Measurements from ENCODE around the gene TF.
"Not testable (repeated sequence)": the region's sequence is repeated elsewhere in the genome, so short reads cannot be mapped to it uniquely, and the experiment has no call there.

Gene TF

DNA sequence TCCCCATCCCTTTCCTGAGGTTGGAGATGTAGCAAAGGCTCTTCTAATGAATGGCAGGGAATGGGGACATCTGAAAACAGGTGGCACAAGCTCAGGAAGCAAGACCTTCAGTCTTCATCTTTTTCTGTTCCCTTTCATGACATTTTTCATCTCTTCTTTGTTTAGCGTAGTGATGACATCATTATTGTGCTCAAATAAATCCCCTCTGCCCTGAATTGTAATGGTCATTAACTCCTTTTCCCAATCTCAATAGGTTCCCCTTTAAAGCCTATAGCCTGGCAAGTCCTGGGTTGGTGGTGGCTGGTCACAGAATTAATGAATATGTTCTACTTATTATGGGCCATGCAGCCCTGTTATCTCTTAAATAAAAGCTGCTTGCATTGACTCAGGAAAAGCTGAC, 21.4 kb downstream of the TF start:
- DNase-seq, result no peak

GRCh38 chr3:133769536-133769935, 23.3 kb downstream of the TF start:
- DNase-seq, result no peak

- no peak for DNase-seq
These were observed 27.5 kb downstream of the TF start for GRCh38 chr3:133773732-133774131.

DNA sequence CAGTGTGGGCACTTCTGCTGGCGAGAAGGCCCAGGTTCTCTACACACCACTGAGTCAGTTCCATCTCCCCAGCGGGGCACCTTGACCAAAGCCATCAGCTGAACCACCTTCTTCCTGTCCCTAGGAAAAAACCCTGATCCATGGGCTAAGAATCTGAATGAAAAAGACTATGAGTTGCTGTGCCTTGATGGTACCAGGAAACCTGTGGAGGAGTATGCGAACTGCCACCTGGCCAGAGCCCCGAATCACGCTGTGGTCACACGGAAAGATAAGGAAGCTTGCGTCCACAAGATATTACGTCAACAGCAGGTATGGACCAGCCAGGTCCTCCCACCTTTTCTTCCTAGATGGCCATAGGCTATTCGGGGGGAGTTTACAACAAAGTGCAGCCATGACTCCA, 29.1 kb downstream of the TF start:
- DNase-seq, result no peak

GRCh38 chr3:133775835-133776234, 29.6 kb downstream of the TF start:
- no peak for DNase-seq

DNA sequence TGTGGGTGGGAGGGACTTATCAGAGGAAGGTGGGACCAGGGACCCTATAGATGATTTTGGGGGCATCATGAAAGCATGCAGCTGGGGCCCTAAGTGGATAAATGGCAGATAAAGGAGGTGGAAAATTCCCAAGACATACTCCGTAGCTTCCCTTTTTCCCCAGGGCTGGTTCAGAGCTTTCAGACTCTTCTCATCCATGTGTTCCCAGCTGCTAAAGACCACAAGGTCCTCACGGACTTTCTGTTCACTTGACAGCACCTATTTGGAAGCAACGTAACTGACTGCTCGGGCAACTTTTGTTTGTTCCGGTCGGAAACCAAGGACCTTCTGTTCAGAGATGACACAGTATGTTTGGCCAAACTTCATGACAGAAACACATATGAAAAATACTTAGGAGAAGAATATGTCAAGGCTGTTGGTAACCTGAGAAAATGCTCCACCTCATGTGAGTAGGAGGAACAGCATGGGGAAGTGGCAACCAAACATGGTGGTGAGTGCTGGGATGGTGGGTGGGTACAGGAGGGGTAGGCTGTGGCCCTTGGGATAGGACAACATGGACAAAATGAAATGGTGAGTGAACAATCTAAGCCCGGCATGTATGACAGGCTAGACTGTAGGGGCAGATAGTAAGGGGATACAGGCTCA, 30.7 kb downstream of the TF start:
- no peak for DNase-seq

- no peak for DNase-seq
These were observed 31.8 kb downstream of the TF start for GRCh38 chr3:133777807-133778568.

- DNase-seq, result no peak
These were observed 33.5 kb downstream of the TF start for GRCh38 chr3:133779626-133780203.

DNA sequence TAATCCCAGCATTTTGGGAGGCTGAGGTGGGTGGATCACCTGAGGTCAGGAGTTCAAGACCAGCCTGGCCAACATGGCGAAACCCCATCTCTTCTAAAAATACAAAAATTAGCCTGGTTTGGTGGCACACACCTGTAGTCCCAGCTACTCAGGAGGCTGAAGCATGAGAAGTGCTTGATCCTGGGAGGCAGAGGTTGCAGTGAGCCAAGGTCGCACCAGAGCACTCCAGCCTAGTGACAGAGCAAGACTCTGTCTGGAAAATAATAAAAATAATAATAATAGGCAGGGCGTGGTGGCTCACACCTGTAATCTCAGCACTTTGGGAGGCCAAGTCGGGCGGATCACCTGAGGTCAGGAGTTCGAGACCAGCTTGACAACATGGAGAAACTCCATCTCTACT, 34.6 kb downstream of the TF start:
- DNase-seq, result not testable (repeated sequence)

- no peak for DNase-seq
These were observed 35.4 kb downstream of the TF start for GRCh38 chr3:133781570-133781969.

DNA sequence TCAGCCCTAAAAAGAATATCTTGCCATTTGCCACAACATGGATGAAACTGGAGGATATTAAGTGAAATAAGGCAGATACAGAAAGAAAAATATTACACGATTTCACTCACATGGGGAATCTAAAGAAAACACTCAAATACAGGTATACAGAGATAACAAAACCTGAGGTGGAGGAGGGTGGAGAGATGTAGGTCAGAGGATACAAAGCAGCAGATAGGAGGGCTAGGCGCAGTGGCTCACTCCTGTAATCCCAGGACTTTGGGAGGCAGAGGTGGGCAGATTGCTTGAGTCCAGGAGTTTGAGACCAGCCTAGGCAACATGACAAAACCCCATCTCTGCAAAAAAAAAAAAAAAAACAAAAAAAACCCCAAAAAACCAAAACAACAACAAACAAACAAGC, 36.3 kb downstream of the TF start:
- no peak for DNase-seq

DNA sequence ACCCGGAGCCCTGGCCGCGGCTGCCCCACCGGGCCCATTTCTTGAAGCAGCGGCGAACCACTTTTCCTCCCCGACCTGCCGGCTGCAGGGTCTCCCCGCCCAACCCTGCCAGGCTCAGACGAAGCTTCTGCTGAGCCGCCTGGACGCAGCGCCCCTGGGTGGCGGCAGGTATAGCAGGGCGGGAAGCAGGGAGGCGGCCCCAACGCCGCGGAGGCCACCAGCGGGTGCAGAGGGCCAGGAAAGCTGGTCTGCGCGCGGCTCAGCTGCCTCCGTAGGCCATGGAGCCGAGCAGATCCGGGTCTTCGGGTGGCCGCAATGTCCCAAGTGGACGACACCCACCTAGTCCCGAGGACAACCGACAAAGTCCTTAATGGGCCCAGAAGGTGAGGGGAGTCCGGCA, 37.6 kb downstream of the TF start:
- DNase-seq, result no peak

DNA sequence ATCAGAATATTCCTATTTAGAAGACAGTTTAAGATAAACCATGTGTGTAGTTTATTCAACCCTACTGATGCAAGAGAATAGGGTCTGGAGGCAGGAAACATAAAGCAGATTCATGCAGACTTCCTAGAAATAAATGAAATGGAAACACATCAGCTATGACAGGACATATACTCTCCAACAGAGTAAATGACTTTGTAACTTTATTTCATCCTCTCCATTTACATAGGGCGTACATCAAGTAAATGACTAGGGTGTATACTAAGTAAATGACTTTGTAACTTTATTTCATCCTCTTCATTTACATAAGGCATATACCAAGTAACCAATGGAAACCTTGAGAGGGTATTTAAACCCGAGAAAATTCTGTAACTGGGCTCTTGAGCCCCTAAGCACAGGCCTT, 41.8 kb downstream of the TF start:
- no peak for DNase-seq

- no peak for DNase-seq
These were observed 46.1 kb downstream of the TF start for GRCh38 chr3:133792171-133792763.

DNA sequence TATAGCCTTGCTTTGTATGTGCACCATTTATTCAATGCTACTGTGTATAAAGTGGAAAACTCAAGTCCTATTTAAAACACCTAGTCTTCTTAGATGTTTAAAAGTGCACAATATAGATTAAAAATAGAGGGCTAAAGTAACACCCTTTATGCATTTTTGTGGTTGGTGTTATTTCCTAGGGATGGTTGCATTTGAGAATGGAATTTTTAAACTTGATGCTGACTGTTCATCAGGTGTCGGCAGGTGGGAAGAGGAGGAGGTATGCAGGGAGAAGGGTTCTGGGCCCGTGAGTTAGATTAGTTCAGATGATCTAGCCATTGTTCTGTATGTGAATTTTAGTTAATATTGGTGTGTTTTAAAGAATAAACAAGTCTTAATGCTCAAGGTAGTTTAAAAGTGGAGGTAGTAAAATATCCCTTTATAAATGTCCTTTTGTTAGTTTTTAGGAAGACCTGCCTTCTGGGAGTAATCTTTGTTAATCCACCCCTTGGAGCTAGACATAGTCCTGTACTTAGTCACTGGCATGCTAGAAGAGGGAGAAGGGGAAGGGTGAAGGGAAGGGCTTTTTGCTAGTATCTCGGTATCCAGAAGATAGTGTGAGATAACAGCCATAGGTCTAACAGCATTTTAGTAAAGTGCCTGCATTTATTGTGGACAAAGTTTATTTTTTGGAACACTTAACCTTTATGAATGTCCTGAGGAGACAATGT, 51.4 kb downstream of the TF start:
- no peak for DNase-seq

DNA sequence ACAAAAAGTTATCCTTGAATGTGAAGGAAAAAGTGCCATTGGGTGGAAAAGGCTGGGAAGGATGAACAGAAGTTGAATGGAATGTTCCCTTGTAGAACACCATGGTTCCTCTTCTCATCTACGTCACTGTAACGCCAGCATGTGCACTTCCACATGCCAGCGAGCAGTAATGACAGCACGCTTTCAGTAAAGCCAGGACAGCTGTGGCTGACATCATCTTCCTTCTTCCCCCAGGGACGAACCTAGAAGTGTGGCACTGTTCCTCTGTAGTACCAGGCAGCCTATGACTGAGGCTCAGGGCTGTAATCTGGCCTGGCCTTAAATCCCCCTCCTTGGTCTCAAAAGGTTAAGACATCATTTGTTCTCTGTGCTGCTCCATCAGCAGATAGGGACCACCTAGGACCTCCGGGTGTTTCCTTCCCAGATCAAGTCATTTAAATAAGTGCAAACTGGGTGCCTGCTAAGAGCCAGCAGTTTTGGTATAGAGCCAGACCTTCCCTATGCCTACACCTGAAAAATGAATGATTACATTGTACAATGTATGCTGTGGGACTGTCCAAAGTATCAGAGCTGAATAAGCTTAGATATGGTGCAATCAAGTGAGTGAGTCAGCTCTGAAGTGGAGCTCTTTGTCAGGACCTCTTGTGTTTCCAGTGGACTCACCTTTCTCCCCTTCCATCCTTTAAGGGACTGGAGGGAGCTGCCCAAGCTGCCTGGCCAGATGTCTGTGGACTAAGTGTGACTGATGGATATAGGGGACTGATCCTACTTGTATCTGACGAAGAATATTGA, 53.8 kb downstream of the TF start:
- no peak for DNase-seq

DNA sequence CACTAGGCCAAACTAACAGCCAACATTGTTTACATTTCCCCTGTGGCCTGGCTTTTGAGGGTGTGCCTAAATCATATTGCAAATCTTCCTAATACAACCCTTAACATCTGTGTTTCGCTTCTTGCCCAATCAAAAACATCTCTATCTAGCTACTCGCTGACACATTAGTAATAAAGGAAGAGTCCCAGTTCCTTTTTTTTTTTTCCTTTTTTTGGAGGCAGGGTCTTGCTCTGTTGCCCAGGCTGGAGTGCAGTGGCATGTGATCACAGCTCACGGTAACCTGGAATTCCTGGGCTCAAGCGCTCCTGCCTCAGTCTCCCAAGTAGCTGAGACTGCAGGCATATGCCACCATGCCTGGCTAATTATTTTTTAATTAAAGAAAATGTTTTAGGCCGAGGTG, 57.3 kb downstream of the TF start:
- no peak for DNase-seq

GRCh38 chr3:133804896-133805295, 58.7 kb downstream of the TF start:
- DNase-seq, result no peak

DNA sequence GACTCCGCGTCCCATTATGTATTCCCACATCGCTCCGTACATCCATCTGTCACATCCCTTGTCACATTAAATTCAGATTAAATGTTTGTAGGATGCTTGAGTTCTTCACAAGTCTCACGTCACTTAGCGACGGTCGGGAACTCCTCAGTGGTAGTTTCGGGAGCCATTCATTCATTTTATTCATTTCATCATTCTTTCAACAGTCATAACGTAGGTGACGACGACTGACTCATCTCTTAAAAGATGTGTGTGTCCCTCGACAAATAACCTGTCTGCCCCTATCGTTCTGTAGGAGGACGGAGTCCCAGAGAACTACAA, 59.1 kb downstream of the TF start:
- no peak for DNase-seq

- peak; percentile 93 for DNase-seq
These were observed 59.7 kb downstream of the TF start, which contains the start of gene SRPRB for GRCh38 chr3:133805702-133806475. SRPRB (plus strand) TSS chr3:133805815; CDS start chr3:133805849, 34 bp downstream.

DNA sequence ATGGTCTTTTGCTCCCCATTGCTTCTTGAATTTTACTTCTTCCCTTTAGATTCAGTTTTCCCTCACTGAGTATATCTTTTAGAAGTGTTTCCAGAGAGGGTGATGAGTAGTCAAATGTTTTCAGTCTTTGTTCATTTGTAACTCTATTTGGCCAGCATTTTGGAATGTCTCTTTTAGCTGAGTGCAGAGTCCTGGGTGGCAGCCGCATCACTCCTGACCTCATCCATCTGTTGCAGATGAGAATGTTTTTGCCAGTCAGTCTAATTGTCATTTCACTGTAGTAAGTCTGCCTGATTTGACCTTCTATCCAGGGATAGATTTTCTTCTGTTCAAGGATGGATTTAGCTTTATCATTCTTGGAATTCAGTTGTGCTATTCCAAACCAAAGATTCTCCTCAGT, 66.7 kb downstream of the TF start:
- DNase-seq, result peak; percentile 25

GRCh38 chr3:133815386-133815785, 69.2 kb downstream of the TF start:
- no peak for DNase-seq

All from fibroblast of upper back skin (primary cell).